ENCODE results near the gene FCN2.

Gene FCN2

DNA sequence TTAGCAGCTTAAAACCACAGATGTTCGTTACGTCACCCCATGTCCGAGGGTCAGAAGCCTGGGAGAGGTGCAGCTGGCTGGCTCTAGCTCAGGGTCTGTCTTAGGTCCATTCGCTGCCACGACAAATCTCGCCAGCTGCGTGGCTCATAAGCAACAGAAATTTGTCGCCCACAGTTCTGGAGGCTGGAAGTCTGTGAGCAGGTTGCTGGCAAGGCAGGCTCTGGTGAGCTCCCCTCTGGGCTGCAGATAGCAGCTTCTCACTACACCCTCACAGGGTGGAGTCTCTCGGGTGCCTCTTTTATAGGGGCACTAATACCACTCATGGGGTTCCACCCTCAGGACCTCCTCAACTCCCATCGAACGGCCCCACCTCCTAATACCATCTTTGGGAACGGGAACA lies 40.1 kb upstream of the FCN2 start:
- no peak overlapping the region for H3K27ac ChIP-seq
- TF ChIP-seq, protein P1, sequence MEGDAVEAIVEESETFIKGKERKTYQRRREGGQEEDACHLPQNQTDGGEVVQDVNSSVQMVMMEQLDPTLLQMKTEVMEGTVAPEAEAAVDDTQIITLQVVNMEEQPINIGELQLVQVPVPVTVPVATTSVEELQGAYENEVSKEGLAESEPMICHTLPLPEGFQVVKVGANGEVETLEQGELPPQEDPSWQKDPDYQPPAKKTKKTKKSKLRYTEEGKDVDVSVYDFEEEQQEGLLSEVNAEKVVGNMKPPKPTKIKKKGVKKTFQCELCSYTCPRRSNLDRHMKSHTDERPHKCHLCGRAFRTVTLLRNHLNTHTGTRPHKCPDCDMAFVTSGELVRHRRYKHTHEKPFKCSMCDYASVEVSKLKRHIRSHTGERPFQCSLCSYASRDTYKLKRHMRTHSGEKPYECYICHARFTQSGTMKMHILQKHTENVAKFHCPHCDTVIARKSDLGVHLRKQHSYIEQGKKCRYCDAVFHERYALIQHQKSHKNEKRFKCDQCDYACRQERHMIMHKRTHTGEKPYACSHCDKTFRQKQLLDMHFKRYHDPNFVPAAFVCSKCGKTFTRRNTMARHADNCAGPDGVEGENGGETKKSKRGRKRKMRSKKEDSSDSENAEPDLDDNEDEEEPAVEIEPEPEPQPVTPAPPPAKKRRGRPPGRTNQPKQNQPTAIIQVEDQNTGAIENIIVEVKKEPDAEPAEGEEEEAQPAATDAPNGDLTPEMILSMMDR (IDR thresholded peaks at IDR 0.05): no peak
- DNase-seq (ENCODE audit: low spot score): no peak
- no peak overlapping the region for H3K4me3 ChIP-seq

- Histone ChIP-seq H3K27ac (no peak overlapping the region), H3K4me3 (no peak overlapping the region)
- DNase-seq (ENCODE audit: low spot score): no peak
- TF ChIP-seq, protein P1 (IDR thresholded peaks at IDR 0.05): no peak
Observed at GRCh38 chr9:134841180-134841904, 39.3 kb upstream of the FCN2 start.

DNA sequence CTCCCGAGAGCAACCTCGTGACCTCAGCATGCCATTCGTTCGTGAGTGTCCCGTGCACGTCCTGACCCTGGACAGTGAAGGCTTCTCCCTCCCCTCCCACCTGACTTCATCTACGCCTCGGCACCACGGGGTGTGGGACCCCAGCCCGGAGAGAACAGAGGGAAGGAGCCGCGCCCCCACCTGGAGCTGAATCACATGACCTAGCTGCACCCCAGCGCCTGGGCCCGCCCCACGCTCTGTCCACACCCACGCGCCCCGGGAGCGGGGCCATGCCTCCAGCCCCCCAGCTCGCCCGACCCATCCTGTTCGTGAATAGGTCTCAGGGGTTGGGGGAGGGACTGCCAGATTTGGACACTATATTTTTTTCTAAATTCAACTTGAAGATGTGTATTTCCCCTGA lies 38.3 kb upstream of the FCN2 start:
- Histone ChIP-seq H3K4me3 (no peak overlapping the region), H3K27ac (no peak overlapping the region)
- DNase-seq (ENCODE audit: low spot score): no peak
- TF ChIP-seq, protein P1 (IDR thresholded peaks at IDR 0.05): no peak

- Histone ChIP-seq H3K27ac (no peak overlapping the region), H3K4me3 (no peak overlapping the region)
- DNase-seq (ENCODE audit: low spot score): no peak
- TF ChIP-seq, protein P1 (IDR thresholded peaks at IDR 0.05): no peak
Observed at GRCh38 chr9:134843740-134844139, 36.9 kb upstream of the FCN2 start.

- TF ChIP-seq, protein P1 (IDR thresholded peaks at IDR 0.05): no peak
- Histone ChIP-seq H3K27ac (no peak overlapping the region), H3K4me3 (no peak overlapping the region)
- no peak for DNase-seq (ENCODE audit: low spot score)
Observed at GRCh38 chr9:134844821-134845220, 35.8 kb upstream of the FCN2 start.

- DNase-seq (ENCODE audit: low spot score): no peak
- TF ChIP-seq, protein P1 (IDR thresholded peaks at IDR 0.05): no peak
Observed at GRCh38 chr9:134846187-134846586, 34.4 kb upstream of the FCN2 start.

GRCh38 chr9:134846699-134847098 lies 33.9 kb upstream of the FCN2 start:
- TF ChIP-seq, protein P1 (IDR thresholded peaks at IDR 0.05): no peak
- Histone ChIP-seq H3K27ac (no peak overlapping the region), H3K4me3 (no peak overlapping the region)
- no peak for DNase-seq (ENCODE audit: low spot score)

More at GRCh38 chr9:134846187-134846586, 34.4 kb upstream of the FCN2 start:
- no peak overlapping the region for H3K27ac ChIP-seq
- H3K4me3 ChIP-seq: no peak overlapping the region

Measured in coronary artery (tissue), 2 donors.